ENCODE results near the gene SLC25A29.

Gene SLC25A29

GRCh38 chr14:100281286-100282082 lies 24.8 kb downstream of the SLC25A29 start:
- Histone ChIP-seq H3K79me2 (ENCODE audit: insufficient read depth, low read length) (peaks cover 72% of the 10 kb centered on the region), H3K27me3 (ENCODE audit: insufficient read depth, low read length, poor library complexity) (no peaks in the 10 kb centered on the region), H4K20me1 (ENCODE audit: insufficient read depth, low read length) (peaks cover 75% of the 10 kb centered on the region), H3K4me3 (ENCODE audit: low read depth in 1 of 2, low read length in 2 of 2) (no peak overlapping the region), H3K36me3 (ENCODE audit: insufficient read depth, low read length) (peaks cover 61% of the 10 kb centered on the region), H3K9me3 (ENCODE audit: insufficient read depth, low read length, severe bottlenecking) (no peaks in the 10 kb centered on the region), H3K27ac (ENCODE audit: low read length) (no peak overlapping the region), H3K9ac (ENCODE audit: low read depth, low read length) (no peak overlapping the region), H3K4me2 (ENCODE audit: insufficient read depth, low read length) (no peak overlapping the region), H2AFZ (ENCODE audit: low read depth, low read length) (no peak overlapping the region), H3K4me1 (ENCODE audit: insufficient read depth, low read length) (peaks cover 15% of the 10 kb centered on the region)
- ATAC-seq (ENCODE audit: insufficient read depth, low read depth) (no peak), DNase-seq (no peak)
- no peak for TF ChIP-seq EZH2 (IDR thresholded peaks at IDR 0.05; ENCODE audit: borderline replicate concordance, low read depth, low read length, severe bottlenecking)
- no peak for TF ChIP-seq CTCF (IDR thresholded peaks at IDR 0.05; ENCODE audit: borderline replicate concordance, extremely low read depth, low read length, poor library complexity, severe bottlenecking)

GRCh38 chr14:100279563-100279962 lies 26.7 kb downstream of the SLC25A29 start:
- H3K9ac ChIP-seq (ENCODE audit: low read depth, low read length): no peak overlapping the region
- no peak overlapping the region for H3K27ac ChIP-seq (ENCODE audit: low read length)
- no peaks in the 10 kb centered on the region for H3K9me3 ChIP-seq (ENCODE audit: insufficient read depth, low read length, severe bottlenecking)
- no peak for TF ChIP-seq CTCF (IDR thresholded peaks at IDR 0.05; ENCODE audit: borderline replicate concordance, extremely low read depth, low read length, poor library complexity, severe bottlenecking)
- no peak for TF ChIP-seq EZH2 (IDR thresholded peaks at IDR 0.05; ENCODE audit: borderline replicate concordance, low read depth, low read length, severe bottlenecking)
- no peak overlapping the region for H3K4me3 ChIP-seq (ENCODE audit: low read depth in 1 of 2, low read length in 2 of 2)
- H3K27me3 ChIP-seq (ENCODE audit: insufficient read depth, low read length, poor library complexity): no peaks in the 10 kb centered on the region
- DNase-seq (no peak), ATAC-seq (ENCODE audit: insufficient read depth, low read depth) (no peak)
- H3K79me2 ChIP-seq (ENCODE audit: insufficient read depth, low read length): peaks cover 80% of the 10 kb centered on the region
- H3K36me3 ChIP-seq (ENCODE audit: insufficient read depth, low read length): peaks cover 80% of the 10 kb centered on the region
- H3K4me2 ChIP-seq (ENCODE audit: insufficient read depth, low read length): no peak overlapping the region
- no peaks in the 10 kb centered on the region for H3K4me1 ChIP-seq (ENCODE audit: insufficient read depth, low read length)
- no peak overlapping the region for H2AFZ ChIP-seq (ENCODE audit: low read depth, low read length)
- peaks cover 85% of the 10 kb centered on the region for H4K20me1 ChIP-seq (ENCODE audit: insufficient read depth, low read length)

- H3K4me1 ChIP-seq (ENCODE audit: insufficient read depth, low read length): no peaks in the 10 kb centered on the region
- no peaks in the 10 kb centered on the region for H3K9me3 ChIP-seq (ENCODE audit: insufficient read depth, low read length, severe bottlenecking)
- no peak overlapping the region for H3K9ac ChIP-seq (ENCODE audit: low read depth, low read length)
- no peak overlapping the region for H2AFZ ChIP-seq (ENCODE audit: low read depth, low read length)
- TF ChIP-seq CTCF (IDR thresholded peaks at IDR 0.05; ENCODE audit: borderline replicate concordance, extremely low read depth, low read length, poor library complexity, severe bottlenecking): no peak
- TF ChIP-seq EZH2 (IDR thresholded peaks at IDR 0.05; ENCODE audit: borderline replicate concordance, low read depth, low read length, severe bottlenecking): no peak
- no peak overlapping the region for H3K4me2 ChIP-seq (ENCODE audit: insufficient read depth, low read length)
- ATAC-seq (ENCODE audit: insufficient read depth, low read depth) (no peak), DNase-seq (no peak)
- H3K79me2 ChIP-seq (ENCODE audit: insufficient read depth, low read length): peaks cover 84% of the 10 kb centered on the region
- H3K4me3 ChIP-seq (ENCODE audit: low read depth in 1 of 2, low read length in 2 of 2): no peak overlapping the region
- H3K36me3 ChIP-seq (ENCODE audit: insufficient read depth, low read length): peaks cover 84% of the 10 kb centered on the region
- H4K20me1 ChIP-seq (ENCODE audit: insufficient read depth, low read length): peaks cover 86% of the 10 kb centered on the region
- H3K27ac ChIP-seq (ENCODE audit: low read length): no peak overlapping the region
- no peaks in the 10 kb centered on the region for H3K27me3 ChIP-seq (ENCODE audit: insufficient read depth, low read length, poor library complexity)
These were observed 27.1 kb downstream of the SLC25A29 start for GRCh38 chr14:100279133-100279532.

Measured in DND-41 (cell line).